BE2C (cell line): ENCODE data around the gene CEP20.

Source experiments
- DNase-seq: peaks from one replicate; pipeline ENCODE4 v3.0.0-alpha.2; 2020
- H3K27me3 ChIP-seq: fragments of 250-450 bp; sonication (Bioruptor Pico); 2 replicates; pipeline ENCODE4 v1.5.1; 2020; ENCODE audit warnings: mild to moderate bottlenecking
- H3K36me3 ChIP-seq: fragments of 250-450 bp; sonication (Bioruptor Pico); 2 replicates; pipeline ENCODE4 v1.5.1; 2020; ENCODE audit warnings: mild to moderate bottlenecking
- H3K4me1 ChIP-seq: fragments of 250-450 bp; sonication (Bioruptor Pico); 2 replicates; pipeline ENCODE4 v1.5.1; 2020
- H3K4me3 ChIP-seq: 2 replicates; pipeline ENCODE4 v1.5.1; 2011; ENCODE audit warnings: low read depth, low read length
- H3K9me3 ChIP-seq: fragments of 250-450 bp; sonication (Bioruptor Pico); 2 replicates; pipeline ENCODE4 v1.5.1; 2020
- CTCF ChIP-seq: IDR thresholded peaks from 2 replicates; pipeline ENCODE4 v1.5.1; 2012; ENCODE audit warnings: mild to moderate bottlenecking, low read depth, low read length

CEP20 gene

DNA sequence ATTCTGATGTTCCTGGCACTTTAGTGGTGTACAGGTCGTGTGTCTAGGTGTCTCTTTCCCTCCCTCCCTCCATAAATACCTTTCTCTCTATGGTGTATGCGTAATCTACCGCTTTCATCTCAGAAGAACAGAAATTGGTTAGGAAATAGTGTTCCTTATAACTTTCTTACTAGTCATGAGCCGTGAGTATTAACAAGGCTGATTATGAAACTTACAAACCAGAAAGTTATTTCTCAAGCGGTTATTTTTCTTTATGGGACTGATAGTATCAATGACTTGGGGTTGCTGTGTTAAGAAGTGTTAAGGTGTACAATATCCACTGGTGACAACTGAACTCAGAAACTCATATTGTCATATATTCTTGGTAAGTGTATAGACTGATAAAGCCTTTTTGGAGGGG is 18.4 kb downstream of the CEP20 start:
- no peak for TF ChIP-seq CTCF
- DNase-seq = no peak
- Histone ChIP-seq H3K4me3 (no peak overlapping the region), H3K27me3 (no peaks in the 10 kb centered on the region), H3K36me3 (peaks cover 29% of the 10 kb centered on the region), H3K9me3 (no peaks in the 10 kb centered on the region), H3K4me1 (no peaks in the 10 kb centered on the region)

DNA sequence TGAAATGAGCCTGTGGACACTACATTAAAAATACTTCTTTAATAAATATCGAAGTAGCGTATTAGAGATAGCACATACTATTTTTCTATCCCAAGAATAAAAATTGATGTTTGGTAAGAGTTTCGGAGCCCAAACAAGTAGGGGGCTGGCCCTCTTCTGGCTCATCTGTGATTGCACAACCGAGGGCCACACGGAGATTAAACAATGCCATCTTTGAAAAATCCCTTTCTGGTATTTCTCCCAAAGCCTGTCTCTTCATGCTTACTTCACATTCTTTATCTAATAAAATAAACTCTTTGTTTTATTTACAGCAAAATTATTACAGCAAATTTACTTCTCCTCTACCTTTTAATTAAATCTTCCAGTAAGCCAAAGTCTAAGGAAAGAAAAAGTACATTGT is 22.0 kb downstream of the CEP20 start:
- no peaks in the 10 kb centered on the region for H3K4me1 ChIP-seq
- H3K4me3 ChIP-seq = no peak overlapping the region
- TF ChIP-seq CTCF = no peak
- no peaks in the 10 kb centered on the region for H3K9me3 ChIP-seq
- H3K36me3 ChIP-seq = peaks cover 23% of the 10 kb centered on the region
- no peaks in the 10 kb centered on the region for H3K27me3 ChIP-seq
- DNase-seq = no peak

- no peaks in the 10 kb centered on the region for H3K9me3 ChIP-seq
- no peak for DNase-seq
- no peaks in the 10 kb centered on the region for H3K27me3 ChIP-seq
- H3K4me1 ChIP-seq = no peaks in the 10 kb centered on the region
- peaks cover 23% of the 10 kb centered on the region for H3K36me3 ChIP-seq
- no peak overlapping the region for H3K4me3 ChIP-seq
- no peak for TF ChIP-seq CTCF
These were observed 22.7 kb downstream of the CEP20 start for GRCh38 chr16:15865742-15866141.

GRCh38 chr16:15864939-15865338 is 23.5 kb downstream of the CEP20 start:
- Histone ChIP-seq H3K4me1 (no peaks in the 10 kb centered on the region), H3K36me3 (peaks cover 18% of the 10 kb centered on the region), H3K4me3 (no peak overlapping the region), H3K27me3 (no peaks in the 10 kb centered on the region), H3K9me3 (no peaks in the 10 kb centered on the region)
- no peak for TF ChIP-seq CTCF
- no peak for DNase-seq

GRCh38 chr16:15861996-15862395 is 26.4 kb downstream of the CEP20 start:
- no peaks in the 10 kb centered on the region for H3K9me3 ChIP-seq
- no peak for TF ChIP-seq CTCF
- H3K27me3 ChIP-seq = peaks cover 15% of the 10 kb centered on the region
- no peak for DNase-seq
- peaks cover 8% of the 10 kb centered on the region for H3K36me3 ChIP-seq
- H3K4me1 ChIP-seq = no peaks in the 10 kb centered on the region
- no peak overlapping the region for H3K4me3 ChIP-seq

DNA sequence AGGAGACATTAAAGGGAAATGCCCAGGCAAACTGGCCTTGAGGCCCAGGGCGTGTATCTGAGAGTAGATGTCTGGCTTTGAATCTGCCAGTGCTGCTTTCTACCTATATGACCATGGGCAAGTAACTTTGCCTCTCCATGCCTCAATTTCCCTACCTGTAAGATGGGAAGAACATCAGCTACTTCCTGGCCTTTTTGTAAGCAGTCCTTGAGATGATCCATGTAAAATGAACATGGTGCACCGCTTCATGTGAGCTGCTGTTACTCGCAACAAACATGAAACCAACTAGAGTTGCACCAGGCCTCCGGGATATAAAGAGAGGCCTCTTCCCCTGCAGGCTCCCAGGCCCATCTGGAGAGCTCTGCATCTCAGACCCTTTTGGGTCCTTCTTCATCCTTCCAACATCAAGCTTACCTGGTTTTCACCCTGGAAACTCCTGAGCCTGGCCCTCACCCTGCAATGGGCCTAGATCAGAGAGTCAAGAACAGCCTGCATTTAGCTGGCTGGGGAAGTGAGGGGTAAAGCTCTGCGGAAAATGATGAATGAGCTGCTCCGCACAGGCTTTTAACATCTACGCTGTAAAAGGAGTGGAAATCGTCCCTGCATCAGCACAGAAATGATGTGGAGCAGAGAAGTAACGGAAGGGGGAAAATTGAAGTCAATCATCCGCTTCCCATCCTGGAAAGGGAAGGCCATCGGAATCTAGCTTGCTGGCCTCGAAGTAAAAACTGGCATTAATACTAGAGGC is 29.3 kb downstream of the CEP20 start:
- Histone ChIP-seq H3K36me3 (no peaks in the 10 kb centered on the region), H3K9me3 (no peaks in the 10 kb centered on the region), H3K4me3 (no peak overlapping the region), H3K4me1 (no peaks in the 10 kb centered on the region), H3K27me3 (peaks cover 44% of the 10 kb centered on the region)
- TF ChIP-seq CTCF = no peak
- DNase-seq = no peak
